GM18502 (cell line): ENCODE measurements around the gene UBAP1.
"Not testable (repeated sequence)": the region's sequence is repeated elsewhere in the genome, so short reads cannot be mapped to it uniquely, and the experiment has no call there.

ENCODE experiments used
- ATAC-seq: cut with Tn5 transposase; IDR thresholded peaks from one replicate; pipeline ENCODE4 v1.9.1; 2021; ENCODE audit warnings: mild to moderate bottlenecking; ENCODE audit not compliant: unreplicated experiment, poor library complexity

The UBAP1 gene

GRCh38 chr9:34254966-34255825 is 76.4 kb downstream of the UBAP1 start:
- ATAC-seq = no peak

GRCh38 chr9:34256104-34256503 is 77.3 kb downstream of the UBAP1 start:
- no peak for ATAC-seq

GRCh38 chr9:34256987-34257585 is 78.2 kb downstream of the UBAP1 start:
- no peak for ATAC-seq

- ATAC-seq = no peak
Measured at GRCh38 chr9:34259315-34259714, 80.5 kb downstream of the UBAP1 start.

GRCh38 chr9:34262971-34263370 is 84.1 kb downstream of the UBAP1 start:
- ATAC-seq = no peak

- ATAC-seq = no peak
Measured at GRCh38 chr9:34267660-34268059, 88.8 kb downstream of the UBAP1 start.

GRCh38 chr9:34271265-34272006 is 92.6 kb downstream of the UBAP1 start:
- ATAC-seq = no peak

- no peak for ATAC-seq
Measured at GRCh38 chr9:34272101-34272541, 93.3 kb downstream of the UBAP1 start.

- ATAC-seq = not testable (repeated sequence)
Measured at GRCh38 chr9:34273588-34273987, 94.7 kb downstream of the UBAP1 start.

- no peak for ATAC-seq
Measured at GRCh38 chr9:34275811-34276210, 97.0 kb downstream of the UBAP1 start.

GRCh38 chr9:34276772-34277171 is 97.9 kb downstream of the UBAP1 start:
- ATAC-seq = no peak

- ATAC-seq = no peak
Measured at GRCh38 chr9:34279411-34279810, 100.6 kb downstream of the UBAP1 start.

GRCh38 chr9:34282096-34282495 is 103.3 kb downstream of the UBAP1 start:
- ATAC-seq = no peak

GRCh38 chr9:34289159-34289558 is 110.3 kb downstream of the UBAP1 start:
- no peak for ATAC-seq

GRCh38 chr9:34291023-34291422 is 112.2 kb downstream of the UBAP1 start:
- ATAC-seq = no peak

GRCh38 chr9:34291423-34291822 is 112.6 kb downstream of the UBAP1 start:
- ATAC-seq = no peak

- no peak for ATAC-seq
Measured at GRCh38 chr9:34292552-34292951, 113.7 kb downstream of the UBAP1 start.

- not testable (repeated sequence) for ATAC-seq
Measured at GRCh38 chr9:34301064-34301463, 122.2 kb downstream of the UBAP1 start.
